H9 (cell line): ENCODE measurements around the gene LRCOL1. TPM values are rescaled to one million over a fixed set of nuclear protein-coding genes. Genes with fewer than 3 reads are reported as not detected.

ENCODE experiments used
- DNase-seq: peaks from one replicate; pipeline ENCODE4 v3.0.0-alpha.2; 2017
- H2AFZ ChIP-seq: one replicate; pipeline ENCODE4 v1.6.1; 2013; ENCODE audit warnings: mild to moderate bottlenecking, low read length, control low read depth, moderate library complexity
- H2AK5ac ChIP-seq: 2 replicates; pipeline ENCODE4 v1.6.1; 2013; ENCODE audit warnings: low read length, control low read depth, mixed read lengths; ENCODE audit not compliant: insufficient read length
- H2BK120ac ChIP-seq: one replicate; pipeline ENCODE4 v1.6.1; 2013; ENCODE audit warnings: low read depth, mild to moderate bottlenecking, low read length, control low read depth, inconsistent platforms; ENCODE audit not compliant: poor library complexity, severe bottlenecking
- H2BK12ac ChIP-seq: 2 replicates; pipeline ENCODE4 v1.6.1; 2013; ENCODE audit warnings: low read length, control low read depth, mixed read lengths, low read depth; ENCODE audit not compliant: insufficient read length
- H2BK15ac ChIP-seq: 2 replicates; pipeline ENCODE4 v1.6.1; 2013; ENCODE audit warnings: low read depth, low read length, control low read depth
- H2BK20ac ChIP-seq: one replicate; pipeline ENCODE4 v1.6.1; 2013; ENCODE audit warnings: low read depth, mild to moderate bottlenecking, low read length, control low read depth, inconsistent platforms; ENCODE audit not compliant: poor library complexity, severe bottlenecking
- H2BK5ac ChIP-seq: 2 replicates; pipeline ENCODE4 v1.6.1; 2013; ENCODE audit warnings: low read length, control low read depth, mixed read lengths; ENCODE audit not compliant: insufficient read length
- H3K14ac ChIP-seq: 2 replicates; pipeline ENCODE4 v1.6.1; 2013; ENCODE audit warnings: low read length, control low read depth; ENCODE audit not compliant: insufficient read depth
- H3K18ac ChIP-seq: 2 replicates; pipeline ENCODE4 v1.6.1; 2013; ENCODE audit warnings: low read depth, mild to moderate bottlenecking, mixed read lengths, low read length, control low read depth; ENCODE audit not compliant: insufficient read length
- H3K23ac ChIP-seq: 2 replicates; pipeline ENCODE4 v1.6.1; 2013; ENCODE audit warnings: low read length, control low read depth, mixed read lengths, low read depth; ENCODE audit not compliant: insufficient read length
- H3K23me2 ChIP-seq: 2 replicates; pipeline ENCODE4 v1.6.1; 2013; ENCODE audit warnings: low read depth, mild to moderate bottlenecking, mixed read lengths, low read length, control low read depth; ENCODE audit not compliant: insufficient read length, poor library complexity, severe bottlenecking
- H3K27ac ChIP-seq: 2 replicates; pipeline ENCODE4 v1.5.1; 2013; ENCODE audit warnings: low read length, control low read depth, mixed read lengths, low read depth; ENCODE audit not compliant: insufficient read length
- H3K27me3 ChIP-seq: 2 replicates; pipeline ENCODE4 v1.6.1; 2013; ENCODE audit warnings: low read length, control low read depth, inconsistent platforms; ENCODE audit not compliant: insufficient read depth
- H3K4ac ChIP-seq: 2 replicates; pipeline ENCODE4 v1.6.1; 2013; ENCODE audit warnings: low read depth, mild to moderate bottlenecking, control low read depth, inconsistent platforms, low read length, moderate library complexity
- H3K4me1 ChIP-seq: 2 replicates; pipeline ENCODE4 v1.6.1; 2013; ENCODE audit warnings: low read length, control low read depth, inconsistent platforms; ENCODE audit not compliant: insufficient read depth
- H3K4me2 ChIP-seq: 2 replicates; pipeline ENCODE4 v1.6.1; 2013; ENCODE audit warnings: low read length, control low read depth, mixed read lengths; ENCODE audit not compliant: insufficient read length, insufficient read depth
- H3K56ac ChIP-seq: 2 replicates; pipeline ENCODE4 v1.6.1; 2013; ENCODE audit warnings: low read depth, mild to moderate bottlenecking, mixed read lengths, low read length, control low read depth; ENCODE audit not compliant: insufficient read length
- H3K79me1 ChIP-seq: 2 replicates; pipeline ENCODE4 v1.6.1; 2013; ENCODE audit warnings: low read depth, mild to moderate bottlenecking, moderate library complexity, low read length, control low read depth, inconsistent platforms; ENCODE audit not compliant: insufficient read depth, poor library complexity, severe bottlenecking
- H3K79me2 ChIP-seq: 2 replicates; pipeline ENCODE4 v1.6.1; 2013; ENCODE audit warnings: low read length, control low read depth, inconsistent platforms; ENCODE audit not compliant: insufficient read depth
- H3K9ac ChIP-seq: 2 replicates; pipeline ENCODE4 v1.6.1; 2013; ENCODE audit warnings: low read length, control low read depth, mixed read lengths; ENCODE audit not compliant: insufficient read length; ENCODE audit errors: extremely low read depth
- H3K9me3 ChIP-seq: one replicate; pipeline ENCODE4 v1.6.1; 2013; ENCODE audit warnings: low read depth, low read length, inconsistent platforms; ENCODE audit not compliant: control insufficient read depth
- H3T11ph ChIP-seq: one replicate; pipeline ENCODE4 v1.6.1; 2013; ENCODE audit warnings: mild to moderate bottlenecking, low read length, control low read depth, inconsistent platforms
- H4K20me1 ChIP-seq: one replicate; pipeline ENCODE4 v1.6.1; 2013; ENCODE audit not compliant: control insufficient read depth, insufficient read length, insufficient read depth
- H4K5ac ChIP-seq: 2 replicates; pipeline ENCODE4 v1.6.1; 2013; ENCODE audit warnings: low read depth, mild to moderate bottlenecking, mixed read lengths, low read length, control low read depth; ENCODE audit not compliant: insufficient read length
- H4K8ac ChIP-seq: replicated peaks from 2 replicates; pipeline ENCODE4 v1.6.1; 2013; ENCODE audit warnings: low read length, control low read depth, mixed read lengths, low read depth; ENCODE audit not compliant: insufficient read length
- H4K91ac ChIP-seq: 2 replicates; pipeline ENCODE4 v1.6.1; 2013; ENCODE audit warnings: low read depth, mild to moderate bottlenecking, moderate library complexity, mixed read lengths, low read length, control low read depth; ENCODE audit not compliant: insufficient read length
- H3K27ac Mint-ChIP-seq, 3 experiments: 2 replicates in 2 of 3; 3 replicates in 1 of 3; pipeline ENCODE4 v1.8.0; 2020 to 2021; ENCODE audit warnings: mixed read lengths in 3 of 3, mild to moderate bottlenecking in 1 of 3, moderate library complexity in 1 of 3
- H3K27me3 Mint-ChIP-seq: 2 replicates; pipeline ENCODE4 v1.8.0; 2021; ENCODE audit warnings: low read depth, mild to moderate bottlenecking, moderate library complexity, mixed read lengths
- H3K36me3 Mint-ChIP-seq, 3 experiments: 2 replicates in 2 of 3; 3 replicates in 1 of 3; pipeline ENCODE4 v1.8.0; 2020 to 2021; ENCODE audit warnings: low read depth in 3 of 3, mixed read lengths in 3 of 3; ENCODE audit not compliant: insufficient read depth in 1 of 3
- H3K4me1 Mint-ChIP-seq, 2 experiments: 2 replicates each; pipeline ENCODE4 v1.8.0; 2020; ENCODE audit warnings: mixed read lengths in 2 of 2
- H3K4me3 Mint-ChIP-seq, 2 experiments: 2 replicates in 1 of 2; 3 replicates in 1 of 2; pipeline ENCODE4 v1.8.0; 2020 to 2021; ENCODE audit warnings: mild to moderate bottlenecking in 2 of 2, mixed read lengths in 2 of 2, moderate library complexity in 1 of 2
- H3K9me3 Mint-ChIP-seq, 2 experiments: 2 replicates in 1 of 2; 3 replicates in 1 of 2; pipeline ENCODE4 v1.8.0; 2020; ENCODE audit warnings: mild to moderate bottlenecking in 2 of 2, mixed read lengths in 2 of 2, moderate library complexity in 1 of 2
- CTCF ChIP-seq: fragments of 200-600 bp; sonication (generic); conservative IDR thresholded peaks from 3 replicates; pipeline ENCODE4 v1.8.0; 2021; ENCODE audit warnings: antibody characterized with exemption, mild to moderate bottlenecking
- WGBS: extraction: QIAGEN DNeasy Blood & Tissue Kit; methylation state at CpG from one replicate; pipeline ENCODE4 v1.1.7; 2013; ENCODE audit warnings: missing lambda C conversion rate, low lambda C conversion rate, mixed read lengths; ENCODE audit not compliant: insufficient read length; ENCODE audit errors: extremely low coverage; 5-methylcytosine and 5-hydroxymethylcytosine counted together
- total RNA-seq: library from RNA; stranded (reverse); gene quantifications from 2 replicates; pipeline ENCODE4 v1.2.1, GENCODE V29; 2021

Gene LRCOL1
- total RNA-seq, 1 experiment from 2014 or later, result not detected

GRCh38 chr12:132593071-132593470, 17.3 kb downstream of the LRCOL1 start:
- Histone ChIP-seq H3K9me3 (no peaks in the 10 kb centered on the region), H3K79me1 (no peaks in the 10 kb centered on the region), H4K20me1 (no peaks in the 10 kb centered on the region), H4K91ac (no peak overlapping the region), H3K4me2 (no peak overlapping the region), H3K23ac (no peak overlapping the region), H2BK120ac (no peak overlapping the region), H4K5ac (no peak overlapping the region), H4K8ac (no peak overlapping the region), H3K4me1 (no peaks in the 10 kb centered on the region), H3K14ac (no peak overlapping the region; the same call in 1 of the 2 replicates), H3K27me3 (peaks cover 31% of the 10 kb centered on the region; the same call in 1 of the 2 replicates), H2BK20ac (no peak overlapping the region), H3K23me2 (no peaks in the 10 kb centered on the region), H3K9ac (no peak overlapping the region), H3T11ph (no peak overlapping the region), H2AK5ac (no peak overlapping the region), H3K27ac (no peak overlapping the region), H2BK15ac (no peak overlapping the region), H2AFZ (no peak overlapping the region), H2BK12ac (no peak overlapping the region), H3K4ac (no peak overlapping the region), H3K79me2 (no peaks in the 10 kb centered on the region), H3K56ac (no peak overlapping the region), H2BK5ac (no peak overlapping the region), H3K18ac (no peak overlapping the region)
- H3K4me1 Mint-ChIP-seq, result peaks cover 3 to 13% of the 10 kb centered on the region in 2 experiments; a peak in 3 of 4 replicates
- TF ChIP-seq CTCF, result no peak
- H3K9me3 Mint-ChIP-seq, result peaks cover 0 to 6% of the 10 kb centered on the region in 2 experiments; a peak in 2 of 5 replicates
- DNase-seq, result no peak
- peaks cover 96% of the 10 kb centered on the region for H3K27me3 Mint-ChIP-seq
- no peak overlapping the region for H3K4me3 Mint-ChIP-seq
- H3K36me3 Mint-ChIP-seq, result no peaks in the 10 kb centered on the region; a peak in 1 of 7 replicates
- H3K27ac Mint-ChIP-seq, result no peak overlapping the region
- no CpG with 5 or more reads among the region's 21 CpGs for whole genome bisulfite sequencing
